ENCODE measurements around the gene CASK. TPM values are rescaled to one million over a fixed set of nuclear protein-coding genes. Genes with fewer than 3 reads are reported as not detected.

The CASK gene
- total and polyA plus RNA-seq, 2 of the 13 experiments (the other 11 are each of a cell fraction or from before 2014, with no cell fraction given): 14.5 to 16.0 TPM

- H3K9me3 ChIP-seq (ENCODE audit: low read length): no peaks in the 10 kb centered on the region
- H3K4me1 ChIP-seq (ENCODE audit: insufficient read depth, low read length): peaks cover 56% of the 10 kb centered on the region
- H3K9ac ChIP-seq (ENCODE audit: insufficient read depth, low read depth, low read length): no peak overlapping the region
- BruUV-seq (replicated peaks): no TSS peak
- no peaks in the 10 kb centered on the region for H3K36me3 ChIP-seq (replicated peaks in 1 of 2; ENCODE audit: control insufficient read depth in 1 of 2, insufficient read depth in 2 of 2, low read length in 2 of 2)
- no peak for DNase-seq (ENCODE audit: low spot score)
- intact Hi-C loops (cut with micrococcal nuclease; ENCODE audit: unreplicated experiment) (no loop called here), in situ Hi-C loops (cut with HindIII; ENCODE audit: extremely low pct_ligation_motif_present, low pct_unique_long_range_greater_than_20kb) (no loop called here)
- no peaks in the 10 kb centered on the region for H3K79me2 ChIP-seq (ENCODE audit: insufficient read depth, low read length)
- ChIA-PET POLR2A (no interaction called here), CTCF (ENCODE audit: low intra/inter-chr PET ratio, low total read pairs) (no interaction called here)
- peak overlapping the region; percentile 7; the same call in 1 of the 2 replicates for H3K4me2 ChIP-seq (ENCODE audit: low read depth, low read length)
- no peak for ATAC-seq
- TF ChIP-seq FOSL2 (CRISPR knock-in tag; IDR thresholded peaks at IDR 0.05): peak; percentile 34; the same call in 1 of the 2 replicates
- TF ChIP-seq ZNF326 (CRISPR knock-in tag; IDR thresholded peaks at IDR 0.05; ENCODE audit: borderline replicate concordance): no peak
- no peak for TF ChIP-seq DMAP1 (CRISPR knock-in tag; IDR thresholded peaks at IDR 0.05)
- TF ChIP-seq TAF1 (CRISPR knock-in tag; IDR thresholded peaks at IDR 0.05): no peak
- no peak for TF ChIP-seq TRIM22 (IDR thresholded peaks at IDR 0.05)
- no peak for TF ChIP-seq RBFOX2 (IDR thresholded peaks at IDR 0.05; ENCODE audit: low read depth, low read length)
- no peak for TF ChIP-seq MXI1 (IDR thresholded peaks at IDR 0.05; ENCODE audit: borderline replicate concordance, low read depth, low read length)
- no peak for TF ChIP-seq ETV5 (CRISPR knock-in tag; IDR thresholded peaks at IDR 0.05; ENCODE audit: borderline replicate concordance)
- TF ChIP-seq TERF1 (CRISPR knock-in tag; IDR thresholded peaks at IDR 0.05): no peak
- TF ChIP-seq ZNF17 (CRISPR knock-in tag; IDR thresholded peaks at IDR 0.05): no peak
- no peak for TF ChIP-seq RFX5 (IDR thresholded peaks at IDR 0.05; ENCODE audit: low read depth, low read length)
- no peak for TF ChIP-seq ZNF468 (CRISPR knock-in tag; IDR thresholded peaks at IDR 0.05)
- TF ChIP-seq ZFP91 (CRISPR knock-in tag; IDR thresholded peaks at IDR 0.05; ENCODE audit: borderline replicate concordance): no peak
- TF ChIP-seq, protein P1, sequence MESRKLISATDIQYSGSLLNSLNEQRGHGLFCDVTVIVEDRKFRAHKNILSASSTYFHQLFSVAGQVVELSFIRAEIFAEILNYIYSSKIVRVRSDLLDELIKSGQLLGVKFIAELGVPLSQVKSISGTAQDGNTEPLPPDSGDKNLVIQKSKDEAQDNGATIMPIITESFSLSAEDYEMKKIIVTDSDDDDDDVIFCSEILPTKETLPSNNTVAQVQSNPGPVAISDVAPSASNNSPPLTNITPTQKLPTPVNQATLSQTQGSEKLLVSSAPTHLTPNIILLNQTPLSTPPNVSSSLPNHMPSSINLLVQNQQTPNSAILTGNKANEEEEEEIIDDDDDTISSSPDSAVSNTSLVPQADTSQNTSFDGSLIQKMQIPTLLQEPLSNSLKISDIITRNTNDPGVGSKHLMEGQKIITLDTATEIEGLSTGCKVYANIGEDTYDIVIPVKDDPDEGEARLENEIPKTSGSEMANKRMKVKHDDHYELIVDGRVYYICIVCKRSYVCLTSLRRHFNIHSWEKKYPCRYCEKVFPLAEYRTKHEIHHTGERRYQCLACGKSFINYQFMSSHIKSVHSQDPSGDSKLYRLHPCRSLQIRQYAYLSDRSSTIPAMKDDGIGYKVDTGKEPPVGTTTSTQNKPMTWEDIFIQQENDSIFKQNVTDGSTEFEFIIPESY (CRISPR knock-in tag; IDR thresholded peaks at IDR 0.05): peak; percentile 59; the same call in 1 of the 2 replicates
- TF ChIP-seq SSRP1 (CRISPR knock-in tag; IDR thresholded peaks at IDR 0.05): no peak
- no peaks in the 10 kb centered on the region for H4K20me1 ChIP-seq (ENCODE audit: insufficient read depth, low read length)
- no peak for FAIRE-seq
- WGBS (ENCODE audit: low lambda C conversion rate): 98% methylated on average over 9 of the region's 32 CpGs
- no peaks in the 10 kb centered on the region for H3K27me3 ChIP-seq (ENCODE audit: control insufficient read depth in 1 of 2, insufficient read depth in 2 of 2, low read length in 2 of 2)
- no peak overlapping the region for H2AFZ ChIP-seq (ENCODE audit: low read length)
- no peak overlapping the region for H3K4me3 ChIP-seq (replicated peaks in 1 of 3; ENCODE audit: insufficient read depth in 1 of 3, low read depth in 2 of 3, low read length in 3 of 3)
- H3K27ac ChIP-seq (ENCODE audit: extremely low read length, insufficient read depth, low read length): no peak overlapping the region
Measured at GRCh38 chrX:41472231-41472815, 451.0 kb downstream of the CASK start.

All from HepG2 (cell line).